SK-N-SH treated with all-trans-retinoic acid at 6 μM for 48 hours (cell line): Measurements from ENCODE around the gene PEX5.

ENCODE experiments used
- PPARA ChIP-seq: fragments of 250-450 bp; sonication (Bioruptor Pico); IDR thresholded peaks from 2 replicates; pipeline ENCODE4 v1.5.0; 2020; ENCODE audit warnings: mild to moderate bottlenecking, borderline replicate concordance
- RARB ChIP-seq: fragments of 250-450 bp; sonication (Bioruptor Pico); IDR thresholded peaks from 2 replicates; pipeline ENCODE4 v1.8.0; 2021; ENCODE audit warnings: mild to moderate bottlenecking, moderate library complexity
- ZFP3 ChIP-seq: fragments of 250-450 bp; sonication (Bioruptor Pico); IDR thresholded peaks from 2 replicates; pipeline ENCODE4 v1.5.0; 2020; ENCODE audit warnings: mild to moderate bottlenecking, moderate library complexity
- ZFP30 ChIP-seq: fragments of 450-650 bp; formaldehyde crosslinking; IDR thresholded peaks from 2 replicates; pipeline ENCODE4 v1.5.0; 2022; ENCODE audit warnings: mild to moderate bottlenecking, moderate library complexity
- TF ChIP-seq, protein P1 (sequence below): fragments of 250-450 bp; sonication (Bioruptor Pico); IDR thresholded peaks from 2 replicates; pipeline ENCODE4 v1.8.0; 2020; ENCODE audit warnings: mild to moderate bottlenecking, moderate library complexity, borderline replicate concordance

DNA sequence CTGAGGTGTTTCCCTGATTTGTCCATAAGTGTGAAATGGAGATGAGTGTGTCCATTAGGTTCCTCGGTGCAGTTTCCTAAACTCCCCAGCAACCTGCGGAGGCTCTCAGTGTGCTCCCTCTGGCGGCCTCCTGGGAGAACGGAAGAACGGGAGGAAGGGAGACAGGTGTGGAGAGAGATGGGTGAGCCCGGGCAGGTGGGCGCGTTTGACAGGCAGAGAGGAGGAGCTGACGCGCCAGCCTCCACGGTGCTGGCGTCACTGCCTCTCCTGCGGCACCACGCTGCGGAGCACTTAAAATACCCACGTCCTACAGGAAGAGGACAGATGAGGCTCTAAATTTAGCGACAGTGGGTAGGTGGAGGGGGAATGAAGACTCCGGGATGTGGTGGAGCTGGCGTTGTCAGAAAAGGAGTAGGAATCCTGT lies 26.8 kb upstream of the PEX5 start:
- TF ChIP-seq ZFP3 (CRISPR knock-in tag) (no peak), ZFP30 (CRISPR knock-in tag) (no peak), RARB (CRISPR knock-in tag) (no peak), PPARA (CRISPR knock-in tag) (no peak)
- TF ChIP-seq, protein P1, sequence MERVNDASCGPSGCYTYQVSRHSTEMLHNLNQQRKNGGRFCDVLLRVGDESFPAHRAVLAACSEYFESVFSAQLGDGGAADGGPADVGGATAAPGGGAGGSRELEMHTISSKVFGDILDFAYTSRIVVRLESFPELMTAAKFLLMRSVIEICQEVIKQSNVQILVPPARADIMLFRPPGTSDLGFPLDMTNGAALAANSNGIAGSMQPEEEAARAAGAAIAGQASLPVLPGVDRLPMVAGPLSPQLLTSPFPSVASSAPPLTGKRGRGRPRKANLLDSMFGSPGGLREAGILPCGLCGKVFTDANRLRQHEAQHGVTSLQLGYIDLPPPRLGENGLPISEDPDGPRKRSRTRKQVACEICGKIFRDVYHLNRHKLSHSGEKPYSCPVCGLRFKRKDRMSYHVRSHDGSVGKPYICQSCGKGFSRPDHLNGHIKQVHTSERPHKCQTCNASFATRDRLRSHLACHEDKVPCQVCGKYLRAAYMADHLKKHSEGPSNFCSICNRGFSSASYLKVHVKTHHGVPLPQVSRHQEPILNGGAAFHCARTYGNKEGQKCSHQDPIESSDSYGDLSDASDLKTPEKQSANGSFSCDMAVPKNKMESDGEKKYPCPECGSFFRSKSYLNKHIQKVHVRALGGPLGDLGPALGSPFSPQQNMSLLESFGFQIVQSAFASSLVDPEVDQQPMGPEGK = no peak
